Right atrium auricular region (tissue), 2 donors: ENCODE data around the gene ZNF326. TPM values are rescaled to one million over a fixed set of nuclear protein-coding genes. Genes with fewer than 3 reads are reported as not detected.
"Not testable (repeated sequence)": the region's sequence is repeated elsewhere in the genome, so short reads cannot be mapped to it uniquely, and the experiment has no call there.

Experiments used
- DNase-seq: peaks from one replicate; pipeline ENCODE4 v3.0.0-alpha.2; 2019; ENCODE audit warnings: low spot score
- H3K27ac ChIP-seq, 2 donors: fragments of 200-600 bp; sonication (generic); 1 replicate in 1 of 2; 2 replicates in 1 of 2; pipeline ENCODE4 v1.5.1; 2016 to 2019
- H3K27me3 ChIP-seq, 2 donors: fragments of 200-600 bp; sonication (generic); one replicate each; pipeline versions ENCODE4 v1.5.1 to v1.6.0; 2017 to 2019
- H3K36me3 ChIP-seq: fragments of 200-600 bp; sonication (generic); one replicate; pipeline ENCODE4 v1.5.1; 2016
- H3K4me1 ChIP-seq, 2 donors: fragments of 200-600 bp; sonication (generic); one replicate each; pipeline versions ENCODE4 v1.5.1 to v1.6.0; 2017 to 2019
- H3K4me3 ChIP-seq, 2 donors: fragments of 200-600 bp; sonication (generic); 1 replicate in 1 of 2; 2 replicates in 1 of 2; pipeline ENCODE4 v1.5.1; 2017 to 2019; ENCODE audit warnings: mild to moderate bottlenecking in 1 of 2, moderate library complexity in 1 of 2
- H3K9me3 ChIP-seq, 2 donors: fragments of 200-600 bp; sonication (generic); one replicate each; pipeline ENCODE4 v1.5.1; 2019
- CTCF ChIP-seq, 2 donors: fragments of 200-600 bp; sonication (generic); IDR thresholded peaks; one replicate each; pipeline ENCODE4 v1.5.1; 2019; ENCODE audit warnings: antibody characterized with exemption in 2 of 2
- total RNA-seq, 2 donors: library from RNA; depleted of rRNA; stranded (reverse); fragments of >200 nt; gene quantifications; one replicate each; pipeline ENCODE4 v1.1.0, GENCODE V29; 2016

Gene ZNF326
- total RNA-seq, 2 donors from 2014 or later: 5.3 to 7.3 TPM

- no peaks in the 10 kb centered on the region for H3K36me3 ChIP-seq
- TF ChIP-seq CTCF (IDR thresholded peaks at IDR 0.05): no peak
- no peak for DNase-seq
- no peak overlapping the region for H3K4me3 ChIP-seq
- no peaks in the 10 kb centered on the region for H3K27me3 ChIP-seq
- peaks cover 0 to 4% of the 10 kb centered on the region in 2 donors for H3K4me1 ChIP-seq
- no peak overlapping the region for H3K27ac ChIP-seq
- H3K9me3 ChIP-seq: no peaks in the 10 kb centered on the region
Measured at GRCh38 chr1:89990976-89991831, 3.7 kb upstream of the ZNF326 start.

- no peak overlapping the region for H3K27ac ChIP-seq
- no peaks in the 10 kb centered on the region for H3K36me3 ChIP-seq
- H3K27me3 ChIP-seq: no peaks in the 10 kb centered on the region
- H3K9me3 ChIP-seq: no peaks in the 10 kb centered on the region
- H3K4me3 ChIP-seq: no peak overlapping the region
- no peak for DNase-seq
- peaks cover 0 to 20% of the 10 kb centered on the region in 2 donors for H3K4me1 ChIP-seq
- no peak for TF ChIP-seq CTCF (IDR thresholded peaks at IDR 0.05)
Measured at GRCh38 chr1:89993541-89993940, 1.4 kb upstream of the ZNF326 start.

- DNase-seq: no peak
- Histone ChIP-seq H3K9me3 (no peaks in the 10 kb centered on the region), H3K36me3 (no peaks in the 10 kb centered on the region), H3K27ac (peak overlapping the region; percentile 97 to 98), H3K4me1 (peaks cover 0 to 22% of the 10 kb centered on the region in 2 donors), H3K4me3 (peak overlapping the region; percentile 80 to 89), H3K27me3 (no peaks in the 10 kb centered on the region)
- no peak for TF ChIP-seq CTCF (IDR thresholded peaks at IDR 0.05)
Measured at GRCh38 chr1:89994231-89994804, 592 bp upstream of the ZNF326 start.

- Histone ChIP-seq H3K27me3 (no peaks in the 10 kb centered on the region), H3K9me3 (no peaks in the 10 kb centered on the region), H3K27ac (peak overlapping the region; percentile 97 to 98), H3K4me1 (peaks cover 0 to 25% of the 10 kb centered on the region in 2 donors), H3K4me3 (peak overlapping the region; percentile 80 to 89), H3K36me3 (no peaks in the 10 kb centered on the region)
- DNase-seq: no peak
- TF ChIP-seq CTCF (IDR thresholded peaks at IDR 0.05): no peak
Measured at GRCh38 chr1:89995598-89996449, 914 bp downstream of the ZNF326 start.

- Histone ChIP-seq H3K9me3 (no peaks in the 10 kb centered on the region), H3K36me3 (no peaks in the 10 kb centered on the region), H3K27me3 (no peaks in the 10 kb centered on the region), H3K4me3 (peak overlapping the region; percentile 80 to 89), H3K27ac (peak overlapping the region; percentile 97 to 98), H3K4me1 (peaks cover 0 to 26% of the 10 kb centered on the region in 2 donors)
- no peak for DNase-seq
- TF ChIP-seq CTCF (IDR thresholded peaks at IDR 0.05): no peak
Measured at GRCh38 chr1:89996450-89997110, 1.7 kb downstream of the ZNF326 start.

GRCh38 chr1:89997152-89997551, 2.2 kb downstream of the ZNF326 start:
- H3K27me3 ChIP-seq, DNase-seq, H3K9me3 ChIP-seq, H3K27ac ChIP-seq, H3K36me3 ChIP-seq, H3K4me3 ChIP-seq: not testable (repeated sequence)
- peaks cover 0 to 30% of the 10 kb centered on the region in 2 donors for H3K4me1 ChIP-seq
